ENCODE data around the gene NCAPG2. TPM values are rescaled to one million over a fixed set of nuclear protein-coding genes. Genes with fewer than 3 reads are reported as not detected.

Gene NCAPG2
- total RNA-seq, 1 donor from 2014 or later = 3.2 TPM

DNA sequence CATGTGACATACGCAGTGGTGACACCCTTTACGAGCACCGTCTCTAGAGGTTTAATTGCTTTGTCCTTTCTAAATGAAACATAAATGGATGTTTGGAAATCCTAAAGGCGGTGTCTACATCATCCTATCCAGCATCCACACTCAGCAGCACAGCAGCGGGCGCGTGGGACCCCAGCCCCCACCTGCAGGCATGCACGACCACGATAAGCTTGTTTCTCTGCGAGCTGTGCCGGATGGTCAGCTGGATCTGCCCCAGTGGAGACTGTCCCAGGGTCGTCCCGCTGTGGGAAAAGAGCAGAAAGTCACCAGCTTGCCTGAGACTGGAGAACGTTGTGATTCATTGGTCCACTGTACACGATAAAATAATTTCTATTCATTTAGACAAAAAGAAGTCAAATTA, 34.2 kb upstream of the NCAPG2 start:
- DNase-seq (ENCODE audit: low read depth) (no peak), FAIRE-seq (no peak)
- H3K27me3 ChIP-seq (ENCODE audit: control insufficient read depth, insufficient read depth, low read length) = no peaks in the 10 kb centered on the region
- TF ChIP-seq, protein P1, sequence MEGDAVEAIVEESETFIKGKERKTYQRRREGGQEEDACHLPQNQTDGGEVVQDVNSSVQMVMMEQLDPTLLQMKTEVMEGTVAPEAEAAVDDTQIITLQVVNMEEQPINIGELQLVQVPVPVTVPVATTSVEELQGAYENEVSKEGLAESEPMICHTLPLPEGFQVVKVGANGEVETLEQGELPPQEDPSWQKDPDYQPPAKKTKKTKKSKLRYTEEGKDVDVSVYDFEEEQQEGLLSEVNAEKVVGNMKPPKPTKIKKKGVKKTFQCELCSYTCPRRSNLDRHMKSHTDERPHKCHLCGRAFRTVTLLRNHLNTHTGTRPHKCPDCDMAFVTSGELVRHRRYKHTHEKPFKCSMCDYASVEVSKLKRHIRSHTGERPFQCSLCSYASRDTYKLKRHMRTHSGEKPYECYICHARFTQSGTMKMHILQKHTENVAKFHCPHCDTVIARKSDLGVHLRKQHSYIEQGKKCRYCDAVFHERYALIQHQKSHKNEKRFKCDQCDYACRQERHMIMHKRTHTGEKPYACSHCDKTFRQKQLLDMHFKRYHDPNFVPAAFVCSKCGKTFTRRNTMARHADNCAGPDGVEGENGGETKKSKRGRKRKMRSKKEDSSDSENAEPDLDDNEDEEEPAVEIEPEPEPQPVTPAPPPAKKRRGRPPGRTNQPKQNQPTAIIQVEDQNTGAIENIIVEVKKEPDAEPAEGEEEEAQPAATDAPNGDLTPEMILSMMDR (IDR thresholded peaks at IDR 0.05; ENCODE audit: insufficient read depth, low read length, severe bottlenecking) = no peak
- no peak overlapping the region for H3K4me3 ChIP-seq (ENCODE audit: low read depth, low read length)
- peaks cover 27% of the 10 kb centered on the region for H3K36me3 ChIP-seq (ENCODE audit: control insufficient read depth, insufficient read depth, low read length)

DNA sequence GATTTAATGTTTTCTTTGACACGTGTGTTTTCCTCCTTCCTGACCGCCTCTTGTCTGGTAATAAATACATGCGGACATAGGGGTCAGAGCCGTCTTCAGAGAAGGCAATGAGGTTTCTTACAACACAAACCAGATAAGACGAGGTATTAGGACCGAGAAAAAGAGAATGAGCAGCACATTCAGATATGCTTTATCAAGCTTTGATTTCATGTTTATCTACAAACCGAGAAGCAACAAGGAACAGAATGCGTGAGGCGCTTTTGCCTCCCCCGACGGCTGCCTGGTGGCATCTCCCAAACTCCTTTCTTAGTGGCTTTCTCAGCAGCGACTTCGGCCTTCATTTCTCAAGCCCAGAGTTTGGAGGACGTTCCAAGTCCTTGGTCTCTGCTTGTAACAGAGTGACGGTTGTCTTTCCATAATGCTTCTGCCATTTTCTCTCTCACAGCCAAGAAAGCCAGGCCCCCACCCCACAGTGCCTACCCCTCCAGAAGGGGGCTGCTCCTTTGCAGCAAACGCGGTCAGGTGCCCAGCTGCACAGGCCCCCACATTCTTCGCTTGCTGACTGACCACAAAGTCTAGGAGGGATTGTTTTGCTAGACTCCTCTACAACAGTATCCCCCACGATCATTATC, 32.6 kb upstream of the NCAPG2 start:
- DNase-seq (ENCODE audit: low read depth) (no peak), FAIRE-seq (no peak)
- H3K27me3 ChIP-seq (ENCODE audit: control insufficient read depth, insufficient read depth, low read length) = no peaks in the 10 kb centered on the region
- H3K4me3 ChIP-seq (ENCODE audit: low read depth, low read length) = no peak overlapping the region
- TF ChIP-seq, protein P1 (IDR thresholded peaks at IDR 0.05; ENCODE audit: insufficient read depth, low read length, severe bottlenecking) = no peak
- H3K36me3 ChIP-seq (ENCODE audit: control insufficient read depth, insufficient read depth, low read length) = peaks cover 26% of the 10 kb centered on the region

DNA sequence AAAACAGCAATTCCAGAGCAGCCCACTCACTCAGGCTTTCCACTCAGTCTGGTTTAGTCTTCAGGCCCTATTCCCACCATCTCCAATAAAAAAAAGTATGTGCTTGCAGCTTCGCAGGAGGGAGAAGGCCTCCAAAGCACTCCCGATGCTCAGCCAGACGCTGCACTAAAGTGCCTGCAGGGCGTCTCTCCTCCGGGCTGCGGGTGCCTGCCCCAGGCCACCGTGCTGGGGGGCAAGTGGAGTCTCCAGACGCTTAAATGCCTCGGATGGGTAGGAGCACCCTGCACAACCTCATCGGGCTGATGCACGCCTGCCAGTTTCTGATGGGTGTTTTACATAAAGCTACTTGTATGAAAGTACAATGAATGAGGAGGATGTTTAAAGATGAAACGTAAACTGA, 31.3 kb upstream of the NCAPG2 start:
- peaks cover 18% of the 10 kb centered on the region for H3K36me3 ChIP-seq (ENCODE audit: control insufficient read depth, insufficient read depth, low read length)

DNA sequence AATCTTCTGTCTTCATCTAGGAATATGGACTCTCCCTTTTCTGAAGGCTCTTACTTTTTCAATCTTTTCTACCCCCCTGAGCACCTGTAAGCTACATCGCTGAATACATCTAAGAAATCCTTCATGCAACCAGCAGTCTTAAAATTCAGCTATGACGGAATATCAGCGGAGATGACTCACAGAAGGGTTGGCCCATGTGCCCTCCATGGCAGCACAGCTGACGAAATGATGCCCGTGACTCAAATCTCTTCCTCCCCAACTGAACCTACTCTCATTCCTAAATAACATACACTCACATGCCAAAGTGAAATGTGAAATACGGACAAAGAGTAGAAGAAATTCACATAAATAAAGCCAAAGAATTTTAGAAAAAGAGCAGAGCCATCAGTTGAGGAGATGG, 30.3 kb upstream of the NCAPG2 start:
- FAIRE-seq = no peak
- Histone ChIP-seq H3K27me3 (ENCODE audit: control insufficient read depth, insufficient read depth, low read length) (no peaks in the 10 kb centered on the region), H3K36me3 (ENCODE audit: control insufficient read depth, insufficient read depth, low read length) (peaks cover 21% of the 10 kb centered on the region), H3K4me3 (ENCODE audit: low read depth, low read length) (no peak overlapping the region)
- DNase-seq (ENCODE audit: low read depth) = peak; percentile 40
- TF ChIP-seq, protein P1 (IDR thresholded peaks at IDR 0.05; ENCODE audit: insufficient read depth, low read length, severe bottlenecking) = no peak

More for the DNA sequence above, 31.3 kb upstream of the NCAPG2 start:
- Histone ChIP-seq H3K4me3 (ENCODE audit: low read depth, low read length) (no peak overlapping the region), H3K27me3 (ENCODE audit: control insufficient read depth, insufficient read depth, low read length) (no peaks in the 10 kb centered on the region)
- FAIRE-seq (no peak), DNase-seq (ENCODE audit: low read depth) (no peak)
- TF ChIP-seq, protein P1 (IDR thresholded peaks at IDR 0.05; ENCODE audit: insufficient read depth, low read length, severe bottlenecking) = no peak

DNA sequence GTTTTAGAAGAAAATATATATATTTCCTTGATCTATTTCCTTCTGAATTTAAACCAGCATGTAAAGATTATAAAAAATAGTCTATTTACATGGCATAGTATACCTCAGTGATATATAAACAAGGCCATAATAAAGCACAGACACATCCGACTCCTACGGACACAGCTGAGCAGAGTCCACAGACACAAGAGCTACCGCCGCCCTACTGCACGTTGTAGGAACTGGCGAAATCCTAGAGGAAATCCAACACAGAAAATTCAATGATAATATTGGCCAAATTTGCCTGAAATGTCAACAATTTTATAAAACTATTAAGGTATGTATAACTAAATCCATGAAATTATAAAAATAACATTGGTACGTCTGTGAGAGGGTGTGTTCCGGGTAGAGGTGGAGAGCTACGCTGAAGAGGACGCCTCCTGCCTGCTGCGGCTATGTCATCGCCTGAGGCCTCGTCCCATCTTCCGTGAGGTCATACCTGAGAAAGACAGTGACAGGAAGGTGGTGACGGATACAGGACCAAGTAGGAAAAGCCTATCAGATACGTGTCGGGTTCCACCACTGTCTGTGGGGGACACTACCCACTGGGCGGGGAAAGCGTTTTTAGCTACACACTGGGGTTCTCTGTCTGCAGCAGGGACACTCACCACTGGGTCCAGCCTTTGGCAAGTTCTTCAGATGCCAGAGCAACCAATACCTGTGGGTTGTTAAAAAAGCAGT, 29.3 kb upstream of the NCAPG2 start:
- peaks cover 20% of the 10 kb centered on the region for H3K36me3 ChIP-seq (ENCODE audit: control insufficient read depth, insufficient read depth, low read length)
- no peaks in the 10 kb centered on the region for H3K27me3 ChIP-seq (ENCODE audit: control insufficient read depth, insufficient read depth, low read length)
- TF ChIP-seq, protein P1 (IDR thresholded peaks at IDR 0.05; ENCODE audit: insufficient read depth, low read length, severe bottlenecking) = no peak
- no peak for DNase-seq (ENCODE audit: low read depth)
- FAIRE-seq = no peak
- H3K4me3 ChIP-seq (ENCODE audit: low read depth, low read length) = no peak overlapping the region

Data from bronchial epithelial cell (primary cell).